ENCODE measurements around the gene ASGR2.
"Not testable (repeated sequence)": the region's sequence is repeated elsewhere in the genome, so short reads cannot be mapped to it uniquely, and the experiment has no call there.

The ASGR2 gene

GRCh38 chr17:7130621-7131422, 16.2 kb upstream of the ASGR2 start:
- DNase-seq (ENCODE audit: low spot score): no peak
- no peak overlapping the region for H2AFZ ChIP-seq (ENCODE audit: low read length)
- no peak overlapping the region for H3K14ac ChIP-seq (ENCODE audit: low read length)
- H3K27me3 ChIP-seq (ENCODE audit: control insufficient read depth in 3 of 3, insufficient read depth in 3 of 3, low read depth in 1 of 3, low read length in 3 of 3): no peaks in the 10 kb centered on the region
- H3K4me3 ChIP-seq (ENCODE audit: low read length in 2 of 2): no peak overlapping the region
- H2BK15ac ChIP-seq (ENCODE audit: low read length): peak overlapping the region; percentile 35
- peak overlapping the region; percentile 25 for H2AK5ac ChIP-seq (ENCODE audit: low read depth, low read length)
- no peaks in the 10 kb centered on the region for H3K36me3 ChIP-seq (replicated peaks in 1 of 2; ENCODE audit: control insufficient read depth in 2 of 2, insufficient read depth in 2 of 2, low read length in 2 of 2)
- H3K9ac ChIP-seq (ENCODE audit: low read depth, low read length, poor library complexity): no peak overlapping the region
- H3K4me2 ChIP-seq (ENCODE audit: insufficient read depth, low read length, poor library complexity, severe bottlenecking): no peak overlapping the region
- no CpG with 5 or more reads among the region's 11 CpGs for WGBS, 2 donors (ENCODE audit: extremely low coverage in 2 of 2, insufficient read length in 2 of 2, insufficient replicate concordance in 1 of 2)
- no peak overlapping the region for H4K91ac ChIP-seq (ENCODE audit: low read depth, low read length, poor library complexity)
- no peak overlapping the region for H3K23ac ChIP-seq (ENCODE audit: low read depth, low read length, poor library complexity)
- H3K4me1 ChIP-seq (ENCODE audit: control insufficient read depth in 2 of 2, insufficient read depth in 1 of 2, low read depth in 1 of 2, low read length in 2 of 2): peaks cover 9 to 14% of the 10 kb centered on the region in 2 donors
- no peak overlapping the region for H4K8ac ChIP-seq (ENCODE audit: low read depth, low read length)
- H2BK12ac ChIP-seq (ENCODE audit: low read length): no peak overlapping the region
- H3K27ac ChIP-seq (replicated peaks; ENCODE audit: low read length): no peak overlapping the region
- H2BK5ac ChIP-seq (ENCODE audit: low read length): no peak overlapping the region
- no peaks in the 10 kb centered on the region for H3K9me3 ChIP-seq (replicated peaks in 1 of 2; ENCODE audit: control insufficient read depth in 2 of 2, insufficient read depth in 1 of 2, low read depth in 1 of 2, low read length in 2 of 2)
- no peaks in the 10 kb centered on the region for H3K79me1 ChIP-seq (ENCODE audit: low read depth, low read length)
- H3K4ac ChIP-seq (ENCODE audit: low read length): no peak overlapping the region
- peak overlapping the region; percentile 29 for H3K18ac ChIP-seq (ENCODE audit: low read length)
- H2BK120ac ChIP-seq (ENCODE audit: low read depth, low read length): no peak overlapping the region

- no peak overlapping the region for H4K91ac ChIP-seq (ENCODE audit: low read depth, low read length, poor library complexity)
- peak overlapping the region; percentile 71 for H3K18ac ChIP-seq (ENCODE audit: low read length)
- H3K27ac ChIP-seq (replicated peaks; ENCODE audit: low read length): no peak overlapping the region
- H2BK120ac ChIP-seq (ENCODE audit: low read depth, low read length): no peak overlapping the region
- H3K4me2 ChIP-seq (ENCODE audit: insufficient read depth, low read length, poor library complexity, severe bottlenecking): no peak overlapping the region
- no peaks in the 10 kb centered on the region for H3K36me3 ChIP-seq (replicated peaks in 1 of 2; ENCODE audit: control insufficient read depth in 2 of 2, insufficient read depth in 2 of 2, low read length in 2 of 2)
- no CpG with 5 or more reads among the region's 8 CpGs for WGBS, 2 donors (ENCODE audit: extremely low coverage in 2 of 2, insufficient read length in 2 of 2, insufficient replicate concordance in 1 of 2)
- H2BK15ac ChIP-seq (ENCODE audit: low read length): no peak overlapping the region
- no peak overlapping the region for H3K4ac ChIP-seq (ENCODE audit: low read length)
- H3K9ac ChIP-seq (ENCODE audit: low read depth, low read length, poor library complexity): peak overlapping the region; percentile 60
- H3K27me3 ChIP-seq (ENCODE audit: control insufficient read depth in 3 of 3, insufficient read depth in 3 of 3, low read depth in 1 of 3, low read length in 3 of 3): no peaks in the 10 kb centered on the region
- H3K9me3 ChIP-seq (replicated peaks in 1 of 2; ENCODE audit: control insufficient read depth in 2 of 2, insufficient read depth in 1 of 2, low read depth in 1 of 2, low read length in 2 of 2): no peaks in the 10 kb centered on the region
- H2AFZ ChIP-seq (ENCODE audit: low read length): no peak overlapping the region
- no peak overlapping the region for H2BK12ac ChIP-seq (ENCODE audit: low read length)
- no peak overlapping the region for H3K23ac ChIP-seq (ENCODE audit: low read depth, low read length, poor library complexity)
- no peak overlapping the region for H3K14ac ChIP-seq (ENCODE audit: low read length)
- peak overlapping the region; percentile 8 for H2AK5ac ChIP-seq (ENCODE audit: low read depth, low read length)
- no peak overlapping the region for H4K8ac ChIP-seq (ENCODE audit: low read depth, low read length)
- no peak overlapping the region for H2BK5ac ChIP-seq (ENCODE audit: low read length)
- peaks cover 7 to 14% of the 10 kb centered on the region in 2 donors for H3K4me1 ChIP-seq (ENCODE audit: control insufficient read depth in 2 of 2, insufficient read depth in 1 of 2, low read depth in 1 of 2, low read length in 2 of 2)
- no peak overlapping the region for H3K4me3 ChIP-seq (ENCODE audit: low read length in 2 of 2)
- no peaks in the 10 kb centered on the region for H3K79me1 ChIP-seq (ENCODE audit: low read depth, low read length)
- no peak for DNase-seq (ENCODE audit: low spot score)
These were observed 14.7 kb upstream of the ASGR2 start for GRCh38 chr17:7129311-7129710.

- H2BK120ac ChIP-seq (ENCODE audit: low read depth, low read length): no peak overlapping the region
- no peaks in the 10 kb centered on the region for H3K36me3 ChIP-seq (replicated peaks in 1 of 2; ENCODE audit: control insufficient read depth in 2 of 2, insufficient read depth in 2 of 2, low read length in 2 of 2)
- H3K4ac ChIP-seq (ENCODE audit: low read length): no peak overlapping the region
- H2BK12ac ChIP-seq (ENCODE audit: low read length): no peak overlapping the region
- H4K91ac ChIP-seq (ENCODE audit: low read depth, low read length, poor library complexity): no peak overlapping the region
- no peak for DNase-seq (ENCODE audit: low spot score)
- H3K23ac ChIP-seq (ENCODE audit: low read depth, low read length, poor library complexity): no peak overlapping the region
- H3K9me3 ChIP-seq (replicated peaks in 1 of 2; ENCODE audit: control insufficient read depth in 2 of 2, insufficient read depth in 1 of 2, low read depth in 1 of 2, low read length in 2 of 2): no peaks in the 10 kb centered on the region
- WGBS, 2 donors (ENCODE audit: extremely low coverage in 2 of 2, insufficient read length in 2 of 2, insufficient replicate concordance in 1 of 2): no CpG with 5 or more reads among the region's 5 CpGs
- no peak overlapping the region for H3K4me2 ChIP-seq (ENCODE audit: insufficient read depth, low read length, poor library complexity, severe bottlenecking)
- H3K79me1 ChIP-seq (ENCODE audit: low read depth, low read length): no peaks in the 10 kb centered on the region
- no peaks in the 10 kb centered on the region for H3K27me3 ChIP-seq (ENCODE audit: control insufficient read depth in 3 of 3, insufficient read depth in 3 of 3, low read depth in 1 of 3, low read length in 3 of 3)
- H2BK5ac ChIP-seq (ENCODE audit: low read length): no peak overlapping the region
- H3K18ac ChIP-seq (ENCODE audit: low read length): peak overlapping the region; percentile 64
- no peak overlapping the region for H3K9ac ChIP-seq (ENCODE audit: low read depth, low read length, poor library complexity)
- H3K4me3 ChIP-seq (ENCODE audit: low read length in 2 of 2): no peak overlapping the region
- H2BK15ac ChIP-seq (ENCODE audit: low read length): no peak overlapping the region
- H2AK5ac ChIP-seq (ENCODE audit: low read depth, low read length): no peak overlapping the region
- H3K14ac ChIP-seq (ENCODE audit: low read length): no peak overlapping the region
- peaks cover 7 to 14% of the 10 kb centered on the region in 2 donors for H3K4me1 ChIP-seq (ENCODE audit: control insufficient read depth in 2 of 2, insufficient read depth in 1 of 2, low read depth in 1 of 2, low read length in 2 of 2)
- H2AFZ ChIP-seq (ENCODE audit: low read length): no peak overlapping the region
- H4K8ac ChIP-seq (ENCODE audit: low read depth, low read length): no peak overlapping the region
- H3K27ac ChIP-seq (replicated peaks; ENCODE audit: low read length): no peak overlapping the region
These were observed 13.5 kb upstream of the ASGR2 start for GRCh38 chr17:7128160-7128559.

GRCh38 chr17:7127501-7127900, 12.9 kb upstream of the ASGR2 start:
- not testable (repeated sequence) for H3K18ac ChIP-seq (ENCODE audit: low read length); H2BK5ac ChIP-seq (ENCODE audit: low read length); H4K8ac ChIP-seq (ENCODE audit: low read depth, low read length); H2BK120ac ChIP-seq (ENCODE audit: low read depth, low read length); H3K14ac ChIP-seq (ENCODE audit: low read length); H3K4ac ChIP-seq (ENCODE audit: low read length); H3K27ac ChIP-seq (replicated peaks; ENCODE audit: low read length); H3K9ac ChIP-seq (ENCODE audit: low read depth, low read length, poor library complexity); H3K9me3 ChIP-seq (replicated peaks in 1 of 2; ENCODE audit: control insufficient read depth in 2 of 2, insufficient read depth in 1 of 2, low read depth in 1 of 2, low read length in 2 of 2); H2BK12ac ChIP-seq (ENCODE audit: low read length); H3K36me3 ChIP-seq (replicated peaks in 1 of 2; ENCODE audit: control insufficient read depth in 2 of 2, insufficient read depth in 2 of 2, low read length in 2 of 2); H3K79me1 ChIP-seq (ENCODE audit: low read depth, low read length); H3K4me2 ChIP-seq (ENCODE audit: insufficient read depth, low read length, poor library complexity, severe bottlenecking); H4K91ac ChIP-seq (ENCODE audit: low read depth, low read length, poor library complexity); H3K4me3 ChIP-seq (ENCODE audit: low read length in 2 of 2); H2AFZ ChIP-seq (ENCODE audit: low read length); H3K23ac ChIP-seq (ENCODE audit: low read depth, low read length, poor library complexity); H2BK15ac ChIP-seq (ENCODE audit: low read length); H3K27me3 ChIP-seq (ENCODE audit: control insufficient read depth in 3 of 3, insufficient read depth in 3 of 3, low read depth in 1 of 3, low read length in 3 of 3); DNase-seq (ENCODE audit: low spot score); H2AK5ac ChIP-seq (ENCODE audit: low read depth, low read length)
- peaks cover 7 to 10% of the 10 kb centered on the region in 2 donors for H3K4me1 ChIP-seq (ENCODE audit: control insufficient read depth in 2 of 2, insufficient read depth in 1 of 2, low read depth in 1 of 2, low read length in 2 of 2)
- no CpG with 5 or more reads among the region's 5 CpGs for WGBS, 2 donors (ENCODE audit: extremely low coverage in 2 of 2, insufficient read length in 2 of 2, insufficient replicate concordance in 1 of 2)
